Embryonic facial prominence (tissue), 1 donor: Measurements from ENCODE around the gene PIGB.
"Not testable (repeated sequence)": the region's sequence is repeated elsewhere in the genome, so short reads cannot be mapped to it uniquely, and the experiment has no call there.

ENCODE experiments used
- DNase-seq: peaks from one replicate; pipeline ENCODE4 v3.0.0-alpha.2; 2016; ENCODE audit errors: extremely low spot score

The PIGB gene

DNA sequence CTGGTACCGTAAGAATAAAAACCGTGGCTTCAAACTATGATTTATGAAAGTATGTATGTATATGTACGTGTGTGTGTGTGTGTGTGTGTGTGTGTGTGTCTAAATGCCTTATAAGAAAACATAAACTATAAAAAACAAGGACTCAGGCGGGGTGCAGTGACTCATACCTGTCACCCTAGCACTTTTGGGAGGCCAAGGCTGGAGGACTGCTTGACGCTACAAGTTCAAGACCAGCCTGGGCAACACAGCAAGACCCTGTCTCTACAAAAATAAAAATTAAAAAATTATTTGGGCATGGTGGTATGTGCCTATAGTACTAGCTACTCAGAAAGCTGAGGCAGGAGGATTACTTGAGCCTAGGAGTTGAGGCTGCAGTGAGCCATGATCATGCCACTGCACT lies 60.1 kb downstream of the PIGB start:
- DNase-seq = no peak

DNA sequence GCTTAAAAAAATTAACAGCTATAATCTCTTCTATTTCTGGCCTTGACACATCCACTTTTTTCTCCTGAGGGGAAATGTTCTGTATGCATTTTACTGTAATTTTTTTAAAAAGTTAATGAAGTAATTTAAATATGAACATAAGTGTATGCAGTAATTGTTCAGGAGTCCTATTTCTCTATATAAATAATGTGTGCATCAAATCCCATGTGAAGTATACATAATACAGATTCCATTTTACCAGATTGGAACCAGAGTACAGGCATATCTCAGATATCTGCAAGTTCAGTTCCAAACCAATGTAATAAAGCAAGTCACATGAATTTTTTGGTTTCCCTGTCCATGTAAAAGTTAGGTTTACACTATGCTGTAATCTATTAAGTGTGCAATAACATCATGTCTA lies 62.6 kb downstream of the PIGB start:
- DNase-seq = no peak

DNA sequence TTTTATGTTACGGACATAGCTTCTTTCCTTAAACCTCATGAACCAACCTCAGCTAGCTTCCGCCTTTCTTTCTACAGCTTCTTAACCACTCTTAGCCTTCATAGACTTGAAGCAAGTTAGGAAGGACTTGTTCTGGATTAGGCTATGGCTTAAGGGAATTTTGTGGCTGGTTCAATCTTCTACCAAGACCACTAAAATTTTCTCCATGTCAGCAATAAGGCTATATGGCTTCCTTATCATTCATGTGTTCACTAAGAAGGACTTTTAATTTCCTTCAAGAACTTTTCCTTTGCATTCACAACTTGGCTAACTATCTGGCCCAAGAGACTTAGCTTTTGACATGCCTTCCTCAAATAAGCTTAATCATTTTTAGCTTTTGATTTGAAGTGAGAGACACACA lies 64.7 kb downstream of the PIGB start:
- no peak for DNase-seq

DNA sequence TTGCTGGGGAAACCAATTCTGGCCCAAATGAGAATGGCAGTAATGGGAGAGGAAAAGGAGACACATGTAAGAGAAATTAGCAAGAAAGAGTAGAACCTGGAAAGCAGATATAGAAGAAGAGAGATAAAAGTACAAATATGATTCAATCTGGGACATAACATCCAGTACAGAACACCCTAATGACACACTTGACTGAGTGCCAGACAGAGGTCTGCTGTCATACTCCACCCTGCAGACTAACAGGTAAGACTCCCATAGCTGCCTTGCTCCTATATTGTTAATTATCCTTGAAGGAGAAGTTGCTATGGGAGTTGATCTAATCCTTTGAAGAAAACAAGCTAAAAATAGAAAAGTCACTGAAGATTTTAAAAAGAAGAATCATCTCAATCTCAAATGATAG lies 68.0 kb downstream of the PIGB start:
- no peak for DNase-seq

DNA sequence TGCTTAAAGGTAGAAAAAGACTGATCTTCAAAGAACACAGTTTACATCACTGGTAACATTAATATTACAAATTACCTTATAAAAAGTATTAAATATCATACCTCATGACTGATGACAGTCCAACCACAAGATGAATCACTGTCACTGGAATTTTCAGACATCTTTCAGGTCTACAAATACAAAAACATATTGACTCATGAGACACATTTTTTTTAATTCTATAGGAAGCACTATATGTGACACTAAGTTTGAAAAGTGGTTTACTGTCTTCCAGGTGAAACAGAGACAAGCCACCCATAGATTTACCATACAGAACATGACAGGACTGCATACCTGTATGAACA lies 70.2 kb downstream of the PIGB start:
- no peak for DNase-seq

DNA sequence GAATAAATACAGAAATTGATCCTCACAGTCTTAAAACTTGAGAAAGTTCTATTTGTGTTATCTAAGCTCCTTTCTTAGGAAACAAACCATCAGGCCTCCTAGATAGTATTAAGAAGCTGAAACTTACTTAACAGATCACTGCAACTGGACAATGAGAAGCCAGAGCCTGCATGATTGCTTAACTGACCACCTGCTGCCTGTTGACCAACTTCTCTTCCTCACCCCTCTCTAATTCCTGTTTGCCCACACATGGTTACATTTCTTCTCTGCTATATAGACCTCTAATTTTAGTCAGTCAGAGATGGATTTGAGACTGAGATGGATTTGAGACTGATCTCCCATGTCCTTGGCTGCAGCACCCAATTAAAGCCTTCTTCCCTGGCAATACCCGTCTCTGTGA lies 75.7 kb downstream of the PIGB start:
- no peak for DNase-seq

DNA sequence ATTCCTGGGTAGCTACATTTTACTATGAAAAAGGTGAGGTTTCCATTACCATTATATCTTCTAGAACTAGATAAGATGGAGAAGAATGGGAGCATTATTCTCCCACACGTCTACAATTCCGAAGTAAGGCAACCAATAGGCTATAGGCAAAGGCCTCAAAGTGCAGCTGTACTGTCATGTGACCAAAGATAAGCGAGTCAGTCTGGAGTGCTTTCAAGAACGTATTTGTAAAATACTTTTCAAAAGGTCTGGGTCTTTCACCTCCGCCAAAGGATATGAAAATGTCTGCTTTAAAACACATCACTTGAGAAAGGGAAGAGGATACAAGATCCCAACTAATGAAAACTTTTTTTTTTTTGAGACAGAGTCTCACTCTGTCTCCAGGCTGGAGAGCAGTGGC lies 79.2 kb downstream of the PIGB start:
- no peak for DNase-seq

DNA sequence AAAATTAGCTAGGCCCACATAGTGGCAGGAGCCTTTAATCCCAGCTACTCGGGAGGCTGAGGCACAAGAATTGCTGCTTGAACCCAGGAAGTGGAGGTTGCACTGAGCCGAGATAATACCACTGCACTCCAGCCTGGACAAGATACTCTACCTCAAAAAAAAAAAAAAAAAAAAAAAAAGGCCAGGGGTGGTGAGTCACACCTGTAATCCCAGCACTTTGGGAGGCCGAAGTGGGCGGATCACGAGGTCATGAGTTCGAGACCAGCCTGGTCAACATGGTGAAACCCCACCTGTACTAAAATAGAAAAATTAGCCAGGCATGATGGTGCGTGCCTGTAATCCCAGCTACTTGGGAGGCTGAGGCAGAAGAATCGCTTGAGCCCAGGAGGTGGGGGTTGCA lies 81.0 kb downstream of the PIGB start:
- DNase-seq = not testable (repeated sequence)

DNA sequence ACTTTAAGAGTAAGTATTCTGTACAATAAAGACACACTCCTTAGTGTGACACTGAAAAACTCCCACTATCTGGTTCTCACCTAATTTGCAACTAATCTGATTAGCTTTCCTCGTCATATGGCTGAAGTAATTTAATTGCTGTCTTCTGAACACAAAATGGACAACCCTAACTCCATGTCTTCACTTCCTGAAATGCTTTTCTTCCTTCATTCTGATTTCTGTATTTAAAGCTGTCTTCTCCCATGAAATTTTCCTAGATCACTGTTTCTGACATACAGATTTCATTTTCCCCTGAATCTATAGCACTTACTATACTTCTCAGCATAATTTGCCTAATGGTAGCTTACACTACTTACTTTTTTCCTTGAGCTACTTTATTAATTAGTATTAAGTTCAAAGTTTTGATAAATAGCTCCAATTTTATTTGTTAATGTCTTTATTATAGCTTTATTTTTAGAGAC lies 82.8 kb downstream of the PIGB start:
- no peak for DNase-seq

DNA sequence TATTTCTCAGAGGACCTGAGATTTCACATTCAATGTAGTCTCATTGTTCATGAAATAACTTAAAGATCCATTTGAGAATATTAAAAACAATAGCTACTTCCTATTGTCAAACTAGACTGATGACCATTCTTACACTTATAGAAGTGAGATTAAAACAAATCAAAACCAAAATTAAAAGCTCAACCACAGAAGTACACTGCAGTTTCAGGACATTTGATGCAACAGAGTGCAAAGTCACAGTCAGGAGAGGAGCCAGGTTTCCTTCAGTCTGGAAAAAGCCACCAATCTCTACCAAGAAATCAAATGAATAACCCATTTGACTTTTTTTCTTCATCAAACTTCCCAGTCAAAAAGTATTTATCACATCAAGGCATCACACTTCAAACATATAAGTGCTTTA lies 83.7 kb downstream of the PIGB start:
- no peak for DNase-seq

DNA sequence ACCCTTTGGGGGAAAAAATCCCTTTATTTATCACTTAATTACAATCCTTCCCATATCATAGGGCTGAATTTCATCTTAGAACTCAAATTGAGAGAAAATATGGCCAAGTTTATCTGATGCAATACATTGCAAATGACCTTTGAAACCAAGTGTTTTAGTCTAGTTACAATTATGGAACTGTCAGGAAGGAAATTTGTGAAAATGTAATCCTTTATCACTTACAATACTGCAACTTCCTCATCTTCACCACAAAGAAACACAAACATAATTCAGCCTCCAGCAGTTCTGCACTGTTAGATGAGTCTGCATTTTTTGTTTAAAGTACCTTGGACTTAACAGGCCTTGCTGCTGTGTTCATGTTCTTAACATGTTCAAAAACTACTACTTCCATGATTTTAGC lies 84.5 kb downstream of the PIGB start:
- DNase-seq = no peak
